ENCODE results near the gene TUBA3D.

DNA sequence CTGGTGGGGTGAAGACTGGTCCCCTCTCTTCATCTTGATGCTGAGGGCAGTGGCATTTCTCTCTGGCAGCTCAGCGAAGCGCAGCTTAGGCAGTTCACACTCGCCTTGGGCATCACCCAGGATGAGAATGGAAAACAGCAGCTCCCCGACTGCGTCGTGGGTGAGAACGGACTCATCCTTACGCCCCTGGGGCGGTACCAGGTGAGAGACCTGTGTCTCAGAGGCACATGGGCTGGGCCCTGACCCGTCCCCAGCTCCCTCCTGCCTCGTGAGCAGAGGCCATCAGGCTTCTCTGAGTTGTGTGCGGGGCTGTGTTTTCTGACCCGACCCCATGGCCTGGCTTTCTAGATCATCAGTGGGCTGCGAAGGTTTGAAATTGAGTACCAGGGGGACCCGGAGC lies 43.5 kb downstream of the TUBA3D start:
- TF ChIP-seq, protein P1, sequence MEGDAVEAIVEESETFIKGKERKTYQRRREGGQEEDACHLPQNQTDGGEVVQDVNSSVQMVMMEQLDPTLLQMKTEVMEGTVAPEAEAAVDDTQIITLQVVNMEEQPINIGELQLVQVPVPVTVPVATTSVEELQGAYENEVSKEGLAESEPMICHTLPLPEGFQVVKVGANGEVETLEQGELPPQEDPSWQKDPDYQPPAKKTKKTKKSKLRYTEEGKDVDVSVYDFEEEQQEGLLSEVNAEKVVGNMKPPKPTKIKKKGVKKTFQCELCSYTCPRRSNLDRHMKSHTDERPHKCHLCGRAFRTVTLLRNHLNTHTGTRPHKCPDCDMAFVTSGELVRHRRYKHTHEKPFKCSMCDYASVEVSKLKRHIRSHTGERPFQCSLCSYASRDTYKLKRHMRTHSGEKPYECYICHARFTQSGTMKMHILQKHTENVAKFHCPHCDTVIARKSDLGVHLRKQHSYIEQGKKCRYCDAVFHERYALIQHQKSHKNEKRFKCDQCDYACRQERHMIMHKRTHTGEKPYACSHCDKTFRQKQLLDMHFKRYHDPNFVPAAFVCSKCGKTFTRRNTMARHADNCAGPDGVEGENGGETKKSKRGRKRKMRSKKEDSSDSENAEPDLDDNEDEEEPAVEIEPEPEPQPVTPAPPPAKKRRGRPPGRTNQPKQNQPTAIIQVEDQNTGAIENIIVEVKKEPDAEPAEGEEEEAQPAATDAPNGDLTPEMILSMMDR (IDR thresholded peaks at IDR 0.05): no peak
- TF ChIP-seq POLR2AphosphoS5 (IDR thresholded peaks at IDR 0.05) (no peak), POLR2A (IDR thresholded peaks at IDR 0.05) (no peak)

Measured in suprapubic skin (tissue), 4 donors.